Peyer's patch (tissue), 4 donors: ENCODE results near the gene UBA3.

ENCODE experiments used
- POLR2A ChIP-seq, 2 donors: fragments of 450-650 bp; IDR thresholded peaks; one replicate each; pipeline ENCODE4 v1.5.1; 2017; ENCODE audit warnings: antibody characterized with exemption in 2 of 2, mild to moderate bottlenecking in 2 of 2, moderate library complexity in 2 of 2
- TF ChIP-seq, protein P1 (sequence below), 6 experiments: fragments of 450-650 bp in 4 of 6; fragments of 200-600 bp in 2 of 6; sonication (generic) in 1 of 6; IDR thresholded peaks; one replicate each; pipeline ENCODE4 v1.5.1; 2017 to 2019; ENCODE audit warnings: antibody characterized with exemption in 6 of 6, mild to moderate bottlenecking in 3 of 6, moderate library complexity in 1 of 6

DNA sequence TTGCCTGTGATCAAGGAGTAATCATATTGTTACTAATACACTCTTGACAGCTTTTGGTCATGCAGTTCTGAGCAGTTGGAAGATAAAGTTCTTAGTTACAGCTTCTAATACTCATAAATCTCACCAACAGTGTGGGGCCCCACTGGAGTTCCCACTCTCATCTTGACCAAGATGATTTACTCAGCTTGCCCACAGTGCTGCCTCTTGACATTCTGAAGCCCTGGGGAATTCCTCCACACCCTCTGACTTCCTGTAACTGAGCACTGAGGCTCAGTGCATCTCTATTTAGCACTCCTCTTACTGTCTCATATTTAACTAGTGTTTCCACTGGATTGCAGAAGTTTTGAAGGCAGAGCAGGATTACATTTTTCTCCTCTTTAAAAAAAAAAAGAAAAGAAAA, 2.6 kb upstream of the UBA3 start:
- no peak for TF ChIP-seq POLR2A (IDR thresholded peaks at IDR 0.05)
- TF ChIP-seq, protein P1, sequence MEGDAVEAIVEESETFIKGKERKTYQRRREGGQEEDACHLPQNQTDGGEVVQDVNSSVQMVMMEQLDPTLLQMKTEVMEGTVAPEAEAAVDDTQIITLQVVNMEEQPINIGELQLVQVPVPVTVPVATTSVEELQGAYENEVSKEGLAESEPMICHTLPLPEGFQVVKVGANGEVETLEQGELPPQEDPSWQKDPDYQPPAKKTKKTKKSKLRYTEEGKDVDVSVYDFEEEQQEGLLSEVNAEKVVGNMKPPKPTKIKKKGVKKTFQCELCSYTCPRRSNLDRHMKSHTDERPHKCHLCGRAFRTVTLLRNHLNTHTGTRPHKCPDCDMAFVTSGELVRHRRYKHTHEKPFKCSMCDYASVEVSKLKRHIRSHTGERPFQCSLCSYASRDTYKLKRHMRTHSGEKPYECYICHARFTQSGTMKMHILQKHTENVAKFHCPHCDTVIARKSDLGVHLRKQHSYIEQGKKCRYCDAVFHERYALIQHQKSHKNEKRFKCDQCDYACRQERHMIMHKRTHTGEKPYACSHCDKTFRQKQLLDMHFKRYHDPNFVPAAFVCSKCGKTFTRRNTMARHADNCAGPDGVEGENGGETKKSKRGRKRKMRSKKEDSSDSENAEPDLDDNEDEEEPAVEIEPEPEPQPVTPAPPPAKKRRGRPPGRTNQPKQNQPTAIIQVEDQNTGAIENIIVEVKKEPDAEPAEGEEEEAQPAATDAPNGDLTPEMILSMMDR (IDR thresholded peaks at IDR 0.05), result no peak
